HepG2 (cell line): ENCODE measurements around the gene PPP1R9A. TPM values are rescaled to one million over a fixed set of nuclear protein-coding genes. Genes with fewer than 3 reads are reported as not detected.

ENCODE experiments used
- ATAC-seq: fragments of 200-7000 bp; cut with Tn5 transposase; 3 replicates; pipeline ENCODE4 v1.9.1; 2020; ENCODE audit warnings: mild to moderate bottlenecking, moderate library complexity
- BruUV-seq: library from RNA; stranded (reverse); fragments of 400-500 nt; replicated peaks from 2 replicates; lab custom pipeline; 2021; lab: Mats Ljungman, UMichigan
- CTCF ChIA-PET: fragments of 300-600 bp; formaldehyde crosslinking; extraction: SDS; loops from one replicate; lab custom pipeline; 2021; ENCODE audit warnings: low total read pairs, inconsistent platforms, low intra/inter-chr PET ratio; lab: Yijun Ruan, JAX
- POLR2A ChIA-PET: fragments of 350-600 bp; sonication (Branson Sonifier 250); formaldehyde crosslinking; loops from one replicate; lab custom pipeline; 2020; ENCODE audit warnings: antibody characterized with exemption, inconsistent platforms; lab: Yijun Ruan, JAX
- DNase-seq: peaks from one replicate; pipeline ENCODE4 v3.0.0-alpha.2; 2015; ENCODE audit warnings: low spot score
- FAIRE-seq: peaks from 3 replicates; lab custom pipeline; 2011; peaks lifted over from hg19 to GRCh38; lab: Jason Lieb, UNC
- H2AFZ ChIP-seq: one replicate; pipeline ENCODE4 v1.6.1; 2011; ENCODE audit warnings: low read length, inconsistent platforms
- H3K27ac ChIP-seq: fragments of 300-600 bp; 3 replicates; pipeline ENCODE4 v1.8.0; 2011; ENCODE audit warnings: mixed run types, mild to moderate bottlenecking, mixed read lengths, low read length, inconsistent platforms; ENCODE audit not compliant: insufficient read depth; ENCODE audit errors: extremely low read length
- H3K27me3 ChIP-seq, 2 experiments: fragments of 200-600 bp in 1 of 2; 2 replicates in 1 of 2; 3 replicates in 1 of 2; pipeline versions ENCODE4 v1.6.0 to v1.8.0; 2011; ENCODE audit warnings: low read length in 2 of 2, mild to moderate bottlenecking in 2 of 2, moderate library complexity in 2 of 2, inconsistent platforms in 1 of 2; ENCODE audit not compliant: insufficient read depth in 2 of 2, control insufficient read depth in 1 of 2
- H3K36me3 ChIP-seq, 2 experiments: fragments of 200-600 bp in 1 of 2; replicated peaks in 1 of 2; 2 replicates in 1 of 2; 3 replicates in 1 of 2; pipeline versions ENCODE4 v1.5.1 to v1.8.0; 2011; ENCODE audit warnings: low read length in 2 of 2, inconsistent platforms in 1 of 2; ENCODE audit not compliant: insufficient read depth in 2 of 2, control insufficient read depth in 1 of 2
- H3K4me1 ChIP-seq: 2 replicates; pipeline ENCODE4 v1.5.1; 2012; ENCODE audit warnings: low read length, inconsistent platforms; ENCODE audit not compliant: insufficient read depth
- H3K4me2 ChIP-seq: 2 replicates; pipeline ENCODE4 v1.6.0; 2011; ENCODE audit warnings: low read depth, low read length, inconsistent platforms
- H3K4me3 ChIP-seq, 3 experiments: fragments of 200-600 bp in 1 of 3; sonication (generic), shearing (Covaris generic) in 1 of 3; replicated peaks in 1 of 3; 2 replicates each; pipeline ENCODE4 v1.5.1; 2011 to 2016; ENCODE audit warnings: low read length in 3 of 3, inconsistent platforms in 2 of 3, low read depth in 2 of 3, mild to moderate bottlenecking in 2 of 3, control low read depth in 1 of 3, mixed read lengths in 1 of 3; ENCODE audit not compliant: insufficient read depth in 1 of 3
- H3K79me2 ChIP-seq: one replicate; pipeline ENCODE4 v1.6.1; 2011; ENCODE audit warnings: low read length, inconsistent platforms; ENCODE audit not compliant: insufficient read depth
- H3K9ac ChIP-seq: 2 replicates; pipeline ENCODE4 v1.6.0; 2011; ENCODE audit warnings: mild to moderate bottlenecking, low read depth, low read length, inconsistent platforms; ENCODE audit not compliant: insufficient read depth
- H3K9me3 ChIP-seq: 2 replicates; pipeline ENCODE4 v1.5.1; 2012; ENCODE audit warnings: mild to moderate bottlenecking, low read length
- H4K20me1 ChIP-seq: 2 replicates; pipeline ENCODE4 v1.6.0; 2011; ENCODE audit warnings: inconsistent platforms, mild to moderate bottlenecking, low read length, moderate library complexity; ENCODE audit not compliant: insufficient read depth
- ARNT2 ChIP-seq: sonication (generic); formaldehyde crosslinking; IDR thresholded peaks from 2 replicates; pipeline ENCODE4 v1.8.0; 2022; ENCODE audit warnings: mild to moderate bottlenecking, low read depth, missing genetic modification reagents, moderate library complexity
- CTCF ChIP-seq: sonication (generic); formaldehyde crosslinking; IDR thresholded peaks from 2 replicates; pipeline ENCODE4 v1.5.0; 2020; ENCODE audit warnings: mild to moderate bottlenecking, missing genetic modification reagents, moderate library complexity
- KLF16 ChIP-seq, 2 experiments: sonication (generic) in 1 of 2; formaldehyde crosslinking in 1 of 2; IDR thresholded peaks; 2 replicates each; pipeline versions ENCODE4 v1.6.1 to v1.8.0; 2016 to 2023; ENCODE audit warnings: missing genetic modification reagents in 2 of 2, missing compliant biosample characterization in 1 of 2
- MAFF ChIP-seq: IDR thresholded peaks from 2 replicates; pipeline ENCODE4 v1.6.1; 2011; ENCODE audit warnings: low read depth, low read length, improper control_type of control experiment
- MAFK ChIP-seq, 2 experiments: IDR thresholded peaks in 1 of 2; conservative IDR thresholded peaks in 1 of 2; 2 replicates each; pipeline ENCODE4 v1.6.1; 2011; ENCODE audit warnings: improper control_type of control experiment in 2 of 2, low read length in 2 of 2
- MTF2 ChIP-seq: sonication (generic); formaldehyde crosslinking; IDR thresholded peaks from 2 replicates; pipeline ENCODE4 v1.5.0; 2020; ENCODE audit warnings: missing genetic modification reagents, borderline replicate concordance
- PBX3 ChIP-seq: sonication (generic); formaldehyde crosslinking; IDR thresholded peaks from 2 replicates; pipeline ENCODE4 v1.8.1; 2023; ENCODE audit warnings: missing genetic modification reagents, inconsistent platforms, borderline replicate concordance
- RFX1 ChIP-seq: fragments of 450-650 bp; IDR thresholded peaks from 2 replicates; pipeline ENCODE4 v1.6.1; 2017
- SP5 ChIP-seq: IDR thresholded peaks from 2 replicates; pipeline ENCODE4 v1.6.1; 2016; ENCODE audit warnings: low read depth, borderline replicate concordance
- ZMYM4 ChIP-seq: sonication (generic); formaldehyde crosslinking; IDR thresholded peaks from 2 replicates; pipeline ENCODE4 v1.8.1; 2023; ENCODE audit warnings: mild to moderate bottlenecking, missing genetic modification reagents
- ZNF251 ChIP-seq: sonication (generic); formaldehyde crosslinking; IDR thresholded peaks from 2 replicates; pipeline ENCODE4 v1.9.0; 2021; ENCODE audit warnings: mild to moderate bottlenecking, missing genetic modification reagents
- ZNF317 ChIP-seq: sonication (generic); formaldehyde crosslinking; IDR thresholded peaks from 2 replicates; pipeline ENCODE4 v1.5.0; 2020; ENCODE audit warnings: mild to moderate bottlenecking, missing genetic modification reagents
- ZNF451 ChIP-seq: sonication (generic); formaldehyde crosslinking; IDR thresholded peaks from 2 replicates; pipeline ENCODE4 v1.5.0; 2020; ENCODE audit warnings: mild to moderate bottlenecking, missing genetic modification reagents
- ZNF569 ChIP-seq: sonication (generic); formaldehyde crosslinking; IDR thresholded peaks from 2 replicates; pipeline ENCODE4 v1.5.0; 2020; ENCODE audit warnings: mild to moderate bottlenecking, missing genetic modification reagents, moderate library complexity, borderline replicate concordance
- ZUFSP ChIP-seq: sonication (generic); formaldehyde crosslinking; IDR thresholded peaks from 2 replicates; pipeline ENCODE4 v1.9.0; 2021; ENCODE audit warnings: missing genetic modification reagents, mild to moderate bottlenecking, borderline replicate concordance
- WGBS: methylation state at CpG from one replicate; pipeline ENCODE4 v1.1.6; 2017; ENCODE audit warnings: low lambda C conversion rate; 5-methylcytosine and 5-hydroxymethylcytosine counted together
- in situ Hi-C: cut with HindIII; loops from 2 replicates; pipeline ENCODE4 v1.10.0; 2017; ENCODE audit warnings: low pct_unique_long_range_greater_than_20kb; ENCODE audit not compliant: extremely low pct_ligation_motif_present
- intact Hi-C: fragments of 100-400 bp; cut with micrococcal nuclease; formaldehyde crosslinking; loops from one replicate; pipeline ENCODE4 v1.10.0; 2022; ENCODE audit not compliant: unreplicated experiment
- polyA plus RNA-seq, 8 experiments: library from polyadenylated mRNA; depleted of rRNA in 3 of 8; stranded (reverse) in 7 of 8; unstranded in 1 of 8; fragments of >200 nt; fragmentation: Illumina TruSeq in 4 of 8; extraction: Trizol in 4 of 8; gene quantifications; 2 replicates each; pipeline versions ENCODE4 v1.2.1 to v1.2.3, GENCODE V29; 2011 to 2016; ENCODE audit warnings: low read depth in 4 of 8, missing spikeins in 1 of 8, mixed read lengths in 1 of 8; ENCODE audit not compliant: insufficient read depth in 1 of 8
- total RNA-seq, 5 experiments: library from RNA; depleted of rRNA; stranded (reverse); fragments of >200 nt; fragmentation: Illumina TruSeq; extraction: Trizol; gene quantifications; 2 replicates each; pipeline ENCODE4 v1.2.3, GENCODE V29; 2016; ENCODE audit warnings: low read depth in 1 of 5

Gene PPP1R9A
- total and polyA plus RNA-seq, 2 of the 13 experiments (the other 11 are each of a cell fraction or from before 2014, with no cell fraction given): 11.4 to 31.9 TPM

GRCh38 chr7:95172420-95172819 is 265.0 kb downstream of the PPP1R9A start:
- Histone ChIP-seq H3K27me3 (no peaks in the 10 kb centered on the region), H3K9ac (no peak overlapping the region), H3K4me3 (no peak overlapping the region), H3K4me2 (no peak overlapping the region), H3K9me3 (no peaks in the 10 kb centered on the region), H3K27ac (no peak overlapping the region), H3K36me3 (no peaks in the 10 kb centered on the region; a peak in 1 of 5 replicates), H3K4me1 (no peaks in the 10 kb centered on the region), H2AFZ (no peak overlapping the region), H4K20me1 (no peaks in the 10 kb centered on the region), H3K79me2 (no peaks in the 10 kb centered on the region)
- TF ChIP-seq MAFF (peak; percentile 43; the same call in 1 of the 2 replicates), ZNF569 (no peak), MTF2 (CRISPR knock-in tag) (no peak), MAFK (conservative IDR thresholded peaks at IDR 0.05 in 1 of 2, IDR thresholded peaks at IDR 0.05 in 1 of 2; ENCODE audit: low read length in 2 of 2) (peak; percentile 38 to 60)
- intact Hi-C loops (no loop called here), in situ Hi-C loops (no loop called here)
- no peak for DNase-seq
- POLR2A ChIA-PET: no interaction called here
- no TSS peak for BruUV-seq
- WGBS: 96% methylated on average over 1 of the region's 1 CpG
- CTCF ChIA-PET: no interaction called here
- FAIRE-seq: no peak
- no peak for ATAC-seq

- Histone ChIP-seq H3K79me2 (no peaks in the 10 kb centered on the region), H3K4me1 (no peaks in the 10 kb centered on the region), H3K9me3 (no peaks in the 10 kb centered on the region), H3K36me3 (0 out of 5 replicates have a peak, but pooled peaks cover 0 to 1% of the 10 kb centered on the region in 2 experiments), H4K20me1 (no peaks in the 10 kb centered on the region), H2AFZ (no peak overlapping the region), H3K27me3 (no peaks in the 10 kb centered on the region), H3K27ac (no peak overlapping the region), H3K9ac (no peak overlapping the region), H3K4me3 (no peak overlapping the region), H3K4me2 (no peak overlapping the region)
- in situ Hi-C loops (no loop called here), intact Hi-C loops (no loop called here)
- FAIRE-seq (no peak), ATAC-seq (no peak; the same call in 2 of the 3 replicates), DNase-seq (peak; percentile 18)
- no TSS peak for BruUV-seq
- 95% methylated on average over 3 of the region's 3 CpGs for WGBS
- CTCF ChIA-PET: interaction anchor here (1.1 kb wide), 1 partner anchor 286 kb away, joined by 3 read pairs; no protein-coding TSS in a partner anchor
- POLR2A ChIA-PET: no interaction called here
- no peak for TF ChIP-seq KLF16 (CRISPR knock-in tag; IDR thresholded peaks at IDR 0.05)
- TF ChIP-seq ZMYM4: peak; percentile 60
- TF ChIP-seq ARNT2 (CRISPR knock-in tag): no peak
- peak; percentile 34; the same call in 1 of the 2 replicates for TF ChIP-seq CTCF
- no peak for TF ChIP-seq SP5 (CRISPR knock-in tag)
- TF ChIP-seq RFX1: no peak
- TF ChIP-seq ZNF451 (CRISPR knock-in tag): no peak
- no peak for TF ChIP-seq ZUFSP (CRISPR knock-in tag)
- TF ChIP-seq ZNF251 (CRISPR knock-in tag): no peak
- no peak for TF ChIP-seq ZNF317
- TF ChIP-seq PBX3 (CRISPR knock-in tag): no peak
Measured at GRCh38 chr7:95190515-95190914, 283.1 kb downstream of the PPP1R9A start.
